Pancreas (tissue), 10 donors: ENCODE measurements around the gene C11orf65. TPM values are rescaled to one million over a fixed set of nuclear protein-coding genes. Genes with fewer than 3 reads are reported as not detected.
"Not testable (repeated sequence)": the region's sequence is repeated elsewhere in the genome, so short reads cannot be mapped to it uniquely, and the experiment has no call there.

ENCODE experiments used
- ATAC-seq, 4 donors: fragments of 200-7000 bp; cut with Tn5 transposase; one replicate each; pipeline versions ENCODE4 v1.8.0 to v1.9.1; 2020; ENCODE audit warnings: mild to moderate bottlenecking in 4 of 4, moderate library complexity in 4 of 4
- DNase-seq, 6 donors: peaks; one replicate each; pipeline ENCODE4 v3.0.0-alpha.2; 2020
- FAIRE-seq: peaks from 2 replicates; lab custom pipeline; 2012; peaks lifted over from hg19 to GRCh38; lab: Jason Lieb, UNC
- H3K27ac ChIP-seq, 4 donors: fragments of 200-600 bp; sonication (generic); 1 replicate in 3 of 4; 2 replicates in 1 of 4; pipeline versions ENCODE4 v1.5.0 to v1.8.0; 2020
- H3K27me3 ChIP-seq, 4 donors: fragments of 200-600 bp; one replicate each; pipeline ENCODE4 v1.8.0; 2021
- H3K36me3 ChIP-seq, 3 donors: fragments of 200-600 bp; sonication (generic) in 1 of 3; one replicate each; pipeline versions ENCODE4 v1.5.0 to v1.8.0; 2020 to 2021
- H3K4me1 ChIP-seq, 3 donors: fragments of 200-600 bp; one replicate each; pipeline ENCODE4 v1.8.0; 2021
- H3K4me3 ChIP-seq, 4 donors: fragments of 200-600 bp; sonication (generic) in 2 of 4; one replicate each; pipeline versions ENCODE4 v1.5.0 to v1.8.0; 2020 to 2021
- H3K9me3 ChIP-seq, 4 donors: fragments of 200-600 bp; one replicate each; pipeline ENCODE4 v1.8.0; 2021
- CTCF ChIP-seq, 4 donors: fragments of 200-600 bp; sonication (generic) in 3 of 4; IDR thresholded peaks; one replicate each; pipeline versions ENCODE4 v1.5.0 to v1.8.0; 2021; ENCODE audit warnings: antibody characterized with exemption in 4 of 4
- WGBS, 2 donors: extraction: QIAGEN DNeasy Blood & Tissue Kit; methylation state at CpG; one replicate each; pipeline ENCODE4 v1.1.7; 2013; 5-methylcytosine and 5-hydroxymethylcytosine counted together
- intact Hi-C, 3 donors: fragments of 100-400 bp; cut with DNase I; formaldehyde crosslinking; loops; one replicate each; pipeline versions ENCODE4 v1.11.1 to v1.14.2; 2022
- polyA plus RNA-seq, 2 donors: library from polyadenylated mRNA; stranded (reverse); fragments of 200-250 nt; gene quantifications; one replicate each; pipeline ENCODE4 v1.2.3, GENCODE V29; 2013
- total RNA-seq, 6 donors: library from RNA; stranded (reverse); fragmentation: NEBNext Ultra II Directional in 4 of 6; extraction: Animal tissue kit (Norgen Biotek cat#: 25700) in 4 of 6; gene quantifications; one replicate each; pipeline versions ENCODE4 v1.2.1 to v1.2.4, GENCODE V29; 2021 to 2023
- donor health status: healthy with polysubstance abuse.
- donor health status: DM: no; HTN: no; CAD: no; lungs with moderate emphysema.
- donor health status: DM: no; HTN: no; CAD: no.
- donor health status: control.
- donor health status: control.
- donor health status: Bipolar disorder and iron deficiency.
- donor health status: DM: yes; HTN: yes; CAD: no.
- donor health status: DM: no; HTN: no; CAD: no.
- donor health status: DM: no; HTN: no; CAD: no.
- donor health status: DM: yes; HTN: yes; CAD: no.

Gene C11orf65
- total and polyA plus RNA-seq, 8 donors, result 0.11 to 1.4 (median 0.53) TPM

DNA sequence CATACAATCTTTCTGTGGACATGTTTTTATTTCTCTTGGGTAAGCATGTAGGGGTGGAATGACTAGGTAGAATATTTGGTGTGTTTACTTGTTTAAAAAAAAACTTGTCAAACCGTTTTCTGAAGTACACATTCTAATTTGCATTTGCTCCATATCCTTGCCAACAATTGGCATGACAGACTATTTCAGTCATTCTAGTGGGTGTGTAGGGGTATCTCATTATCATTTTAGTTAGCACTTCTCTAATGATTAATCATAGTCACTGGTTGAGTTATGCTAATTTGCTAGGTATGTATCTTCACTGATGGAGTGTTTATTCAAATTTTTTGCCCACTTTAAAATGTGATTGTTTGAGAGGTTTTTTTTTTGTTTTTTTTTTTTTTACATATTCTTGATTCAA lies 64.3 kb downstream of the C11orf65 start:
- intact Hi-C loops, result no loop called here
- H3K9me3 ChIP-seq, result no peaks in the 10 kb centered on the region
- no peaks in the 10 kb centered on the region for H3K4me1 ChIP-seq
- ATAC-seq, result no peak
- H3K36me3 ChIP-seq, result no peaks in the 10 kb centered on the region
- TF ChIP-seq CTCF (IDR thresholded peaks at IDR 0.05), result no peak
- no peak overlapping the region for H3K4me3 ChIP-seq
- no peak overlapping the region for H3K27ac ChIP-seq
- no peaks in the 10 kb centered on the region for H3K27me3 ChIP-seq
- no peak for FAIRE-seq
- 35 to 46% methylated on average over 1 of the region's 1 CpG for WGBS, 2 donors
- no peak for DNase-seq

DNA sequence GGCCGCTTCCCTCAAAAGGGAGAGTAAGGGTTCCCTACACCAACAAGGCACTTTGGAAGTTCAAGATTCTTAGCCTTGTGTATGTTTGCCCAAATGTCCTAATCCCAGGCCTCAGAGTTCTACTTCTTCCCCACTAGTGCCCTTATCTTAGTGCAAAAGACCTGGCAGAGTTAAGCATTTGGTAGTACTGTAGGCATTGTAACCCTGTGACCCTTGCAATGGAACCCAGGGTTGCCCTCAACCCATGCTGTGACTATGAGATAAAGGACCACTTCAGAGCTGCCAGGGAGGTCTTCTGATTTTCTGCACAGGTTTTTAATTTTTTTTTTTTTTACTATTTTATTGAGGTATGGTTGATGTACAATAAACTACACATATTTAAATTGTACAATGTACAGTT lies 65.1 kb downstream of the C11orf65 start:
- no peak for ATAC-seq
- FAIRE-seq, result no peak
- no peaks in the 10 kb centered on the region for H3K27me3 ChIP-seq

DNA sequence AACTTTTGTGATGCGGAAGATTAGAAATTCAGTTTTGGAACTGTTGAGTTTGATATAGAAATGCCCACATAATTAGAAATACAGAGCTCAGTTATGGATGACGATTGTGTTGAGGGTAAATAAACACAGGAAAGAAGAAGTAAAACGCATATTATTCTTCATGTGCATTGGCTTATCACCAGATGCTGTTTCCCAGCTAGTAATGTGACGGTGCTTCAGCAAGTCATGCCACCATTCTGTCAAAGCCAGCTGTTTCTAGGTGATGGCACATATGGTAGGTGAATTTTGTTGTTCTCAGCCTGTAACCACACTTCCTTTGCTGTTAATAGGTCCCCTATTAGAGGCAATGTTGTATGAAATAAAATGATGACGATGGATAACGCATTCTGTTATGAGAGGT lies 68.9 kb downstream of the C11orf65 start:
- intact Hi-C loops, result no loop called here
- Histone ChIP-seq H3K27ac (no peak overlapping the region), H3K27me3 (no peaks in the 10 kb centered on the region), H3K4me1 (no peaks in the 10 kb centered on the region), H3K36me3 (no peaks in the 10 kb centered on the region), H3K4me3 (no peak overlapping the region), H3K9me3 (no peaks in the 10 kb centered on the region)
- FAIRE-seq (no peak), DNase-seq (peak in 2 of 6 donors; percentile 15 to 30), ATAC-seq (peak; percentile 49 to 61 (median 56))
- 61% methylated on average over 6 of the region's 6 CpGs for WGBS, 2 donors
- no peak for TF ChIP-seq CTCF (IDR thresholded peaks at IDR 0.05)

More for the DNA sequence above, 65.1 kb downstream of the C11orf65 start:
- H3K4me3 ChIP-seq, result no peak overlapping the region
- no peaks in the 10 kb centered on the region for H3K36me3 ChIP-seq
- WGBS, 2 donors, result 94 to 95% methylated on average over 1 of the region's 1 CpG
- no peaks in the 10 kb centered on the region for H3K9me3 ChIP-seq
- H3K4me1 ChIP-seq, result no peaks in the 10 kb centered on the region
- TF ChIP-seq CTCF (IDR thresholded peaks at IDR 0.05), result no peak
- no peak for DNase-seq
- H3K27ac ChIP-seq, result no peak overlapping the region
- intact Hi-C loops, result no loop called here

DNA sequence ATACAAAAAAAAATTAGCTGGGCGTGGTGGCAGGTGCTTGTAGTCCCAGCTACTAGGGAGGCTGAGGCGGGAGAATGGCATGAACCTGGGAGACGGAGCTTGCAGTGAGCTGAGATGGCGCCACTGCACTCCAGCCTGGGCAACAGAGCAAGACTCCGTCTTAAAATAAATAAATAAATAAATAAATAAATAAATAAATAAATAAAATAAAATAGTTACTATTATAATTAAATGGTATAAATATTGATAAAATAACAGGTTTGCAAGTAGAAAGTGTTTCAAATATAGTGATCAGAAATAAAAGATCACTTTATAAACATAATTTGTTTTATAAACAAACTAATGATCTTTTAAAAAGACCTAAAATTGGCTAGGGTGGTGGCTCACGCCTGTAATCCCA lies 70.7 kb downstream of the C11orf65 start:
- H3K36me3 ChIP-seq, H3K9me3 ChIP-seq, ATAC-seq, DNase-seq, H3K4me3 ChIP-seq, FAIRE-seq, H3K4me1 ChIP-seq, H3K27me3 ChIP-seq, intact Hi-C loops, H3K27ac ChIP-seq: not testable (repeated sequence)
- 91 to 98% methylated on average over 6 of the region's 6 CpGs for WGBS, 2 donors

DNA sequence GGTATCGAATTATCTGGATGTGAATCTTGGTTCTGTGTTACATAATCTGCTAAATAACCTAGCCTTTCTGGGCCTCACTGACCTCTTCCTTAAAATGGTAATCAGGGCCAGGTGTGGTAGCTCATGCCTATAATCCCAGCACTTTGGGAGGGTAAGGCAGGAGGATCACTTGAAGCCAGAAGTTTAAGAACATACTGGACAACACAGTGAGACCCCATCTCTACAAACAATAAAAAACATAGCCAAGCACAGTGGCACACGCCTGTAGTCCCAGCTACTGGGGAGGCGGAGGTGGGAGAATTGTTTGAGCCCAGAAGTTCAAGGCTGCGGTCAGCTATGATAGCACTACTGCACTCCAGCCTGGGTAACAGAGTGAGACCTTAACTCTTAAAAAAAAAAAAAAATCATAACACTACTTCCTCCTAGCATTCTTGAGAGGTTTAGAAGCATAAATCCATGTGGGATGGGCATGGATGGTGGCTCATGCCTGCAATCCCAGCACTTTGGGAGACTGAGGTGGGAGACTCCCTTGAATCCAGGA lies 72.5 kb downstream of the C11orf65 start:
- H3K27me3 ChIP-seq, result no peaks in the 10 kb centered on the region
- H3K36me3 ChIP-seq, result no peaks in the 10 kb centered on the region
- no peaks in the 10 kb centered on the region for H3K4me1 ChIP-seq
- no peak for FAIRE-seq
- no peak overlapping the region for H3K27ac ChIP-seq
- DNase-seq, result no peak
- intact Hi-C loops, result no loop called here
- H3K4me3 ChIP-seq, result no peak overlapping the region
- 67 to 84% methylated on average over 4 of the region's 4 CpGs for WGBS, 2 donors
- no peak for ATAC-seq
- H3K9me3 ChIP-seq, result no peaks in the 10 kb centered on the region
- no peak for TF ChIP-seq CTCF (IDR thresholded peaks at IDR 0.05)
